ENCODE results near the gene TAAR5. TPM values are rescaled to one million over a fixed set of nuclear protein-coding genes. Genes with fewer than 3 reads are reported as not detected.
A peak's percentile ranks its signal among the peaks of the same experiment; 100 is the strongest.

Gene TAAR5
- polyA plus RNA-seq, 3 donors = not detected

DNA sequence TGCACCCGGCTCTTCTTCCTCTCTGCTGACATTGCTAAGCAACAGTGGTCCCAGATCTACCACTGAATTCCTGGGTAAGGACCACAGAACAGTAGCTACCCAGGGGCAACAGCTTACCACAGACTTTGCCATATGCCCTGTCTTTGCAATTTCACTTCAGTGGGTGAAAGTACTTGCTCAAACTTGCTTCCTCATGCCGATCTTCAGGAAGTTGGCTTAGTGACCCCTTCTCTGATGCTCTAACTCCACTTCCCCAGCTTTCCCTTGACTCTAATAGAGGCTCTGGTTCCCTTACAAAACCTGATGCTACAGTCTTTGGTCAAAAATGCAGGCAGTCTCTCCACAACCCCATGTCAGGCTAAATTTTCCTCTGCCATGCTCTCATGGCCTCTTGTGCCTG, 3.3 kb upstream of the TAAR5 start:
- H3K27me3 Mint-ChIP-seq (ENCODE audit: low read depth in 3 of 3) = peaks cover 0 to 1% (median 1%) of the 10 kb centered on the region in 3 donors
- peak overlapping the region; percentile 11 for H3K4me2 ChIP-seq (replicated peaks; ENCODE audit: extremely low read depth, low read length, poor library complexity, severe bottlenecking)
- peaks cover 28 to 31% of the 10 kb centered on the region in 2 donors for H3K4me1 ChIP-seq (ENCODE audit: control insufficient read depth in 1 of 2, insufficient read depth in 2 of 2, low read length in 2 of 2)
- no peaks in the 10 kb centered on the region for H3K9me3 ChIP-seq (replicated peaks in 1 of 2; ENCODE audit: control insufficient read depth in 1 of 2, insufficient read depth in 1 of 2, low read length in 2 of 2)
- H3K79me2 ChIP-seq (ENCODE audit: insufficient read depth, low read length) = no peaks in the 10 kb centered on the region
- H3K9me3 Mint-ChIP-seq = peaks cover 0 to 2% (median 0%) of the 10 kb centered on the region in 7 donors
- 0% methylated on average over 1 of the region's 2 CpGs for whole genome bisulfite sequencing (ENCODE audit: insufficient coverage)
- peak overlapping the region in 1 of 2 donors; percentile 62 for H3K27ac ChIP-seq (ENCODE audit: low read depth in 1 of 2, low read length in 2 of 2)
- DNase-seq = peak; percentile 16 to 51 (median 42)
- H3K27me3 ChIP-seq (ENCODE audit: control insufficient read depth in 2 of 2, insufficient read depth in 2 of 2, low read length in 2 of 2) = no peaks in the 10 kb centered on the region
- H2AFZ ChIP-seq (ENCODE audit: insufficient read depth, low read depth, low read length, poor library complexity, severe bottlenecking) = peak overlapping the region; percentile 47
- H3K4me3 Mint-ChIP-seq = peak overlapping the region in 1 of 2 donors; percentile 44
- no peak overlapping the region for H3K4me3 ChIP-seq (replicated peaks in 1 of 3; ENCODE audit: low read depth in 2 of 3, low read length in 3 of 3)
- no peaks in the 10 kb centered on the region for H3K36me3 Mint-ChIP-seq
- no peak overlapping the region for H3K9ac ChIP-seq (ENCODE audit: insufficient read depth, low read length, poor library complexity, severe bottlenecking)
- H4K20me1 ChIP-seq (ENCODE audit: insufficient read depth, low read length) = no peaks in the 10 kb centered on the region
- peaks cover 32% of the 10 kb centered on the region for H3K4me1 Mint-ChIP-seq
- TF ChIP-seq CTCF (IDR thresholded peaks at IDR 0.05) = no peak
- no peaks in the 10 kb centered on the region for H3K36me3 ChIP-seq (replicated peaks in 1 of 2; ENCODE audit: control insufficient read depth in 1 of 2, insufficient read depth in 2 of 2, low read length in 2 of 2)
- peak overlapping the region; percentile 56 to 78 (median 72) for H3K27ac Mint-ChIP-seq
- intact Hi-C loops (cut with micrococcal nuclease) = no loop called here

DNA sequence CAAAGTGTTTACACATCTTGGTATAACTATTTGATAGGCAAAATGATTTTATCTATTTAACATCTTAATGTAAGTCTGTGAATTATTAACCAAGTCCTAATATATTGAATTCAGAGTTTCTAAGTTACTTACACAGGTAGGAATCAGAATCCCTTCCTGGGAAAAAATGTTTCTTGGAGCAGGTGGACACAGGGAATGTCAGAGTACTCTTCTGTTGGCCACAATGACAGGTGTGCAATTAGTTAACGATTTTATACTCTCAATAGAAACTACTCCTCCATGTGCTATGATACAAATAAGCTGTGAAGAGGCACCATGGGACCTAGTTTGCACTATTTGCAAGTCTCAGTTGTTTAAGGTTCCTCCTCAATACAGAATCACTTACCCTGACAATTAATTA, 821 bp upstream of the TAAR5 start:
- Histone ChIP-seq H4K20me1 (ENCODE audit: insufficient read depth, low read length) (no peaks in the 10 kb centered on the region), H2AFZ (ENCODE audit: insufficient read depth, low read depth, low read length, poor library complexity, severe bottlenecking) (no peak overlapping the region), H3K27me3 (ENCODE audit: control insufficient read depth in 2 of 2, insufficient read depth in 2 of 2, low read length in 2 of 2) (no peaks in the 10 kb centered on the region), H3K9ac (ENCODE audit: insufficient read depth, low read length, poor library complexity, severe bottlenecking) (no peak overlapping the region), H3K27ac (ENCODE audit: low read depth in 1 of 2, low read length in 2 of 2) (no peak overlapping the region), H3K79me2 (ENCODE audit: insufficient read depth, low read length) (no peaks in the 10 kb centered on the region), H3K9me3 (replicated peaks in 1 of 2; ENCODE audit: control insufficient read depth in 1 of 2, insufficient read depth in 1 of 2, low read length in 2 of 2) (no peaks in the 10 kb centered on the region), H3K36me3 (replicated peaks in 1 of 2; ENCODE audit: control insufficient read depth in 1 of 2, insufficient read depth in 2 of 2, low read length in 2 of 2) (no peaks in the 10 kb centered on the region), H3K4me2 (replicated peaks; ENCODE audit: extremely low read depth, low read length, poor library complexity, severe bottlenecking) (no peak overlapping the region), H3K4me3 (replicated peaks in 1 of 3; ENCODE audit: low read depth in 2 of 3, low read length in 3 of 3) (no peak overlapping the region), H3K4me1 (ENCODE audit: control insufficient read depth in 1 of 2, insufficient read depth in 2 of 2, low read length in 2 of 2) (peaks cover 33 to 42% of the 10 kb centered on the region in 2 donors)
- H3K4me1 Mint-ChIP-seq = peaks cover 42% of the 10 kb centered on the region
- no peak for DNase-seq
- WGBS (ENCODE audit: insufficient coverage) = no CpG with 5 or more reads among the region's 1 CpG
- H3K9me3 Mint-ChIP-seq = peaks cover 0 to 2% (median 0%) of the 10 kb centered on the region in 7 donors
- no peak overlapping the region for H3K4me3 Mint-ChIP-seq
- H3K27ac Mint-ChIP-seq = no peak overlapping the region
- TF ChIP-seq CTCF (IDR thresholded peaks at IDR 0.05) = no peak
- peaks cover 0 to 1% (median 0%) of the 10 kb centered on the region in 3 donors for H3K27me3 Mint-ChIP-seq (ENCODE audit: low read depth in 3 of 3)
- no peaks in the 10 kb centered on the region for H3K36me3 Mint-ChIP-seq
- intact Hi-C loops (cut with micrococcal nuclease) = no loop called here

All from CD14-positive monocyte (primary cell).